Thoracic aorta (tissue), 2 donors: ENCODE data around the gene ARVCF. TPM values are rescaled to one million over a fixed set of nuclear protein-coding genes. Genes with fewer than 3 reads are reported as not detected.

Experiments
- ATAC-seq: fragments of 150-250 bp; one replicate; pipeline ENCODE4 v1.8.0; 2017; ENCODE audit warnings: low read depth; ENCODE audit not compliant: insufficient number of reproducible peaks, low FRiP score
- DNase-seq: peaks from one replicate; pipeline ENCODE4 v3.0.0-alpha.2; 2020; ENCODE audit warnings: low spot score
- H3K27ac ChIP-seq, 2 donors: fragments of 200-600 bp; sonication (generic); 1 replicate in 1 of 2; 2 replicates in 1 of 2; pipeline ENCODE4 v1.5.1; 2016; ENCODE audit warnings: mild to moderate bottlenecking in 2 of 2, moderate library complexity in 2 of 2
- H3K27me3 ChIP-seq: fragments of 200-600 bp; sonication (generic); replicated peaks from 2 replicates; pipeline ENCODE4 v1.6.0; 2016; ENCODE audit warnings: mild to moderate bottlenecking; ENCODE audit not compliant: insufficient read depth
- H3K36me3 ChIP-seq: fragments of 200-600 bp; sonication (generic); one replicate; pipeline ENCODE4 v1.5.1; 2016
- H3K4me1 ChIP-seq, 2 donors: fragments of 200-600 bp; sonication (generic); 1 replicate in 1 of 2; 2 replicates in 1 of 2; pipeline versions ENCODE4 v1.5.1 to v1.6.0; 2016; ENCODE audit warnings: low read depth in 2 of 2, mild to moderate bottlenecking in 1 of 2; ENCODE audit not compliant: control insufficient read depth in 1 of 2
- H3K4me3 ChIP-seq: fragments of 200-600 bp; sonication (generic); 2 replicates; pipeline ENCODE4 v1.5.1; 2016; ENCODE audit warnings: mild to moderate bottlenecking
- H3K9me3 ChIP-seq: fragments of 200-600 bp; sonication (generic); 2 replicates; pipeline ENCODE4 v1.5.1; 2016
- CTCF ChIP-seq: fragments of 200-600 bp; sonication (generic); IDR thresholded peaks from one replicate; pipeline ENCODE4 v1.5.1; 2019; ENCODE audit warnings: antibody characterized with exemption
- total RNA-seq, 2 donors: library from RNA; depleted of rRNA; stranded (reverse); fragments of >200 nt; gene quantifications; one replicate each; pipeline versions ENCODE4 v1.1.0 to v1.2.3, GENCODE V29; 2016

ARVCF gene
- total RNA-seq, 2 donors from 2014 or later: 95.0 to 165 TPM

- Histone ChIP-seq H3K4me3 (no peak overlapping the region), H3K36me3 (no peaks in the 10 kb centered on the region), H3K4me1 (peaks cover 43 to 74% of the 10 kb centered on the region in 2 donors), H3K9me3 (no peaks in the 10 kb centered on the region), H3K27ac (peak overlapping the region; percentile 74 to 88), H3K27me3 (no peaks in the 10 kb centered on the region)
- DNase-seq: no peak
- no peak for ATAC-seq
- no peak for TF ChIP-seq CTCF
Measured at GRCh38 chr22:19989725-19990067, 26.9 kb downstream of the ARVCF start.

- TF ChIP-seq CTCF: no peak
- peak overlapping the region; percentile 39 to 88 for H3K27ac ChIP-seq
- no peak overlapping the region for H3K4me3 ChIP-seq
- DNase-seq (no peak), ATAC-seq (no peak)
- no peaks in the 10 kb centered on the region for H3K36me3 ChIP-seq
- no peaks in the 10 kb centered on the region for H3K27me3 ChIP-seq
- no peaks in the 10 kb centered on the region for H3K9me3 ChIP-seq
- peaks cover 46 to 78% of the 10 kb centered on the region in 2 donors for H3K4me1 ChIP-seq
Measured at GRCh38 chr22:19988965-19989724, 27.5 kb downstream of the ARVCF start.

GRCh38 chr22:19988331-19988808 is 28.3 kb downstream of the ARVCF start:
- Histone ChIP-seq H3K9me3 (no peaks in the 10 kb centered on the region), H3K4me3 (no peak overlapping the region), H3K36me3 (no peaks in the 10 kb centered on the region), H3K27me3 (no peaks in the 10 kb centered on the region), H3K27ac (no peak overlapping the region), H3K4me1 (peaks cover 53 to 79% of the 10 kb centered on the region in 2 donors)
- ATAC-seq (no peak), DNase-seq (no peak)
- TF ChIP-seq CTCF: no peak

DNA sequence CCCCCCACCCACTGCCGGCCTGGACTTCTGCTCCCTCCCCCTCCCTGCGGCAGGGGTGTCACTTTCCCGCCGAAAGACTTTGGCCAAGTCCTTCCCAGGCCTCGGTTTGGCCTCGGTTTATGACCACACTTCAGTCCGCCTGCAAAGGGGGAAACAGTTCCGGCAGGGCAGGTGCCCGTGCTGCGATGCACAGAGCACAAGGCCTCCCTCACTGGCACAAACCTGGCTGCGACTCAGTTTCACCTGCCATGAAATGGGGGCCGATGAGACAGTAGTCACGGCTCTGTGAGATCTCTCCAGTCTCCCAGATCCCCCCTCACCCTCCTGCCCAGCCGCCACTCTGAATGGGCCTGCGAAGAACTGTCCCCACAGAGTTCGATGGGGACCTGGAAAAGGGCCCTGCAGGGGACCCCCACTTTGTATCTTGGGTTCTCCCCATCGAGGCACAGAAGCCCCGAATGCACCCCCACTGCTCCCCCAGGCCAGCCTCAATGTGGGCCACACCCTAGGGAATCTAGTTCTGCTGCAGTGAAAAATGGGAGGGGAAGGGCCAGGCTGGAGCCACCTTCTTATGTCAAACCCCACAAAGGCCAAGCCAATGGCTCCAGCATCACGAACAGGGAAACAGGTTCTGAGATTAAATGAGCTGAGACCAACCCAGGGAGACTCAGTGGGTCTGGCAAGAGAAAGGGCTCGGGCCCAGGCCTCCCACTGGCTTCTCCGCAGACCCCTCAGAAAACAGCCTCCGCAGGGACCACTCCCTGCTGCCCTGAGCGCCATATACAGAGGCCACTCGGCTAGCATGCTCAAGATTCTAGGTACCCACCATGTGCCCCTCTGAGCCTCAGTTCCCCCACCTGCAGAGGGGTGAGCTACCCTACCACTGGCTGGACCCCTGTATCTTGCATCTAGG is 29.0 kb downstream of the ARVCF start:
- no peak overlapping the region for H3K4me3 ChIP-seq
- H3K27me3 ChIP-seq: no peaks in the 10 kb centered on the region
- H3K4me1 ChIP-seq: peaks cover 52 to 79% of the 10 kb centered on the region in 2 donors
- no peaks in the 10 kb centered on the region for H3K9me3 ChIP-seq
- TF ChIP-seq CTCF: no peak
- no peak for DNase-seq
- no peak for ATAC-seq
- no peaks in the 10 kb centered on the region for H3K36me3 ChIP-seq
- peak overlapping the region; percentile 40 to 72 for H3K27ac ChIP-seq
